Lower lobe of right lung (tissue), 2 donors: ENCODE data around the gene PLEKHA1. TPM values are rescaled to one million over a fixed set of nuclear protein-coding genes. Genes with fewer than 3 reads are reported as not detected.

Experiments
- ATAC-seq, 2 donors: fragments of 200-7000 bp; cut with Tn5 transposase; one replicate each; pipeline ENCODE4 v1.9.1; 2020 to 2022; ENCODE audit warnings: mild to moderate bottlenecking in 2 of 2, moderate library complexity in 2 of 2
- DNase-seq: peaks from one replicate; pipeline ENCODE4 v3.0.0-alpha.2; 2020
- H3K27ac ChIP-seq: fragments of 200-600 bp; one replicate; pipeline ENCODE4 v1.8.0; 2022
- H3K27me3 ChIP-seq: fragments of 200-600 bp; one replicate; pipeline ENCODE4 v1.8.0; 2022; ENCODE audit warnings: low read depth
- H3K36me3 ChIP-seq: fragments of 200-600 bp; one replicate; pipeline ENCODE4 v1.8.0; 2022; ENCODE audit warnings: mild to moderate bottlenecking
- H3K4me1 ChIP-seq: fragments of 200-600 bp; one replicate; pipeline ENCODE4 v1.8.0; 2022
- H3K4me3 ChIP-seq: fragments of 200-600 bp; one replicate; pipeline ENCODE4 v1.8.0; 2022; ENCODE audit warnings: mild to moderate bottlenecking
- H3K9me3 ChIP-seq: fragments of 200-600 bp; one replicate; pipeline ENCODE4 v1.8.0; 2022
- intact Hi-C: fragments of 100-400 bp; cut with DNase I; formaldehyde crosslinking; loops from one replicate; pipeline ENCODE4 v1.11.0; 2022
- total RNA-seq: library from RNA; stranded (reverse); fragmentation: NEBNext Ultra II Directional; extraction: Animal tissue kit (Norgen Biotek cat#: 25700); gene quantifications from one replicate; pipeline ENCODE4 v1.2.1, GENCODE V29; 2021
- TF ChIP-seq, protein P1 (sequence below): fragments of 200-600 bp; IDR thresholded peaks from one replicate; pipeline ENCODE4 v1.8.0; 2022; ENCODE audit warnings: antibody characterized with exemption, mild to moderate bottlenecking
- donor health status: DM: no; HTN: yes; CAD: no; lungs with severe emphysema.

The PLEKHA1 gene
- total RNA-seq, 1 donor from 2014 or later, result 46.1 TPM

DNA sequence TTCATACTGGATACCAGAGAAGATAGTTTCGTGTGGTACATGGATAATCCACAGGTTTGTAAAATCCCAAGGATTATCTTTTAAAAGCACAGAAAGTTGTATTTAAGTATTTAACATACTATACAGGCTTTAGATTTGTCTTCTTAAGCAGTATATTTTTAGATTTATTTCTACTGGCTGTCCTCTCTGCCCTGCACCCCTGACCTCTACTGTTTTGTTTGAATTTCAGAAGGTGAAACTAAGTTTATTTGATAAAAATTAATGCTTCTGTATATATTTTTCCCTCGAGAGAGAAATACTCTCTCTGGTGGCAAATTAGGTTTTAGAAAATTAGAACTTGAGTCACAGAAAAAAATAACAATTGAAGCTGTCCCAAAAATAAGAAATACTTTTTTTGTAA, 18.8 kb downstream of the PLEKHA1 start:
- no peak for ATAC-seq
- TF ChIP-seq, protein P1, sequence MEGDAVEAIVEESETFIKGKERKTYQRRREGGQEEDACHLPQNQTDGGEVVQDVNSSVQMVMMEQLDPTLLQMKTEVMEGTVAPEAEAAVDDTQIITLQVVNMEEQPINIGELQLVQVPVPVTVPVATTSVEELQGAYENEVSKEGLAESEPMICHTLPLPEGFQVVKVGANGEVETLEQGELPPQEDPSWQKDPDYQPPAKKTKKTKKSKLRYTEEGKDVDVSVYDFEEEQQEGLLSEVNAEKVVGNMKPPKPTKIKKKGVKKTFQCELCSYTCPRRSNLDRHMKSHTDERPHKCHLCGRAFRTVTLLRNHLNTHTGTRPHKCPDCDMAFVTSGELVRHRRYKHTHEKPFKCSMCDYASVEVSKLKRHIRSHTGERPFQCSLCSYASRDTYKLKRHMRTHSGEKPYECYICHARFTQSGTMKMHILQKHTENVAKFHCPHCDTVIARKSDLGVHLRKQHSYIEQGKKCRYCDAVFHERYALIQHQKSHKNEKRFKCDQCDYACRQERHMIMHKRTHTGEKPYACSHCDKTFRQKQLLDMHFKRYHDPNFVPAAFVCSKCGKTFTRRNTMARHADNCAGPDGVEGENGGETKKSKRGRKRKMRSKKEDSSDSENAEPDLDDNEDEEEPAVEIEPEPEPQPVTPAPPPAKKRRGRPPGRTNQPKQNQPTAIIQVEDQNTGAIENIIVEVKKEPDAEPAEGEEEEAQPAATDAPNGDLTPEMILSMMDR, result no peak
- no peaks in the 10 kb centered on the region for H3K4me1 ChIP-seq
- H3K27ac ChIP-seq, result no peak overlapping the region
- intact Hi-C loops, result no loop called here
- DNase-seq, result no peak
- H3K27me3 ChIP-seq, result no peaks in the 10 kb centered on the region
- no peaks in the 10 kb centered on the region for H3K9me3 ChIP-seq
- H3K36me3 ChIP-seq, result peaks cover 41% of the 10 kb centered on the region
- no peak overlapping the region for H3K4me3 ChIP-seq

DNA sequence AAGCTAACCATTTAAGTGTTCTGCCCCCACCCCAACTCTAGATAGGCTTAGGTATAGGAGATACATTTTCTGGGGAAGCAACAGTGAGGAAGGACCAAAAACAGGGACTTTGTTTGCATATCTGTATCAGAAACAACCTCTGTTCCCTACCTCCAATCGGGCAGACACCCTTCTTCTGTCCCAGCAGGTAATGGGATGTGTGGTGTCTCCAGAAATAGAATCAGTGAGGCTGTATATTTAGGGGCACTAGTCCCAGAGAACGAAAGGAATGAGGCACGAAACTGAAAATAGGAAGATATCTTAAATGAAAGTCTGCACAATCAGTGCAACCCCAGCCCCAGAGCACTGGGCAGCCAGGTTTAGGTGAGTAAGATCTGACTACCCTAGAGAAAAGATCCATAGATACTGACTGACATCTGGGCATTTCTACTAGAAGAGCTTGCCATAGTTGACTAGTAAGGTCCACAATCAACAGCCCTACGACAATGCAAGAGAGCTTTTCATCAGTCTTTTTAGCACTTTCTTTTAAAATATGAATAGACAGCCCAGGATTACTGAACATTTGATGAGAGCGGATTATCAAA, 28.1 kb downstream of the PLEKHA1 start:
- no peaks in the 10 kb centered on the region for H3K27me3 ChIP-seq
- intact Hi-C loops, result no loop called here
- no peaks in the 10 kb centered on the region for H3K9me3 ChIP-seq
- no peak for ATAC-seq
- H3K4me1 ChIP-seq, result no peaks in the 10 kb centered on the region
- TF ChIP-seq, protein P1, result no peak
- no peak overlapping the region for H3K4me3 ChIP-seq
- no peak for DNase-seq
- H3K27ac ChIP-seq, result no peak overlapping the region
- peaks cover 43% of the 10 kb centered on the region for H3K36me3 ChIP-seq

DNA sequence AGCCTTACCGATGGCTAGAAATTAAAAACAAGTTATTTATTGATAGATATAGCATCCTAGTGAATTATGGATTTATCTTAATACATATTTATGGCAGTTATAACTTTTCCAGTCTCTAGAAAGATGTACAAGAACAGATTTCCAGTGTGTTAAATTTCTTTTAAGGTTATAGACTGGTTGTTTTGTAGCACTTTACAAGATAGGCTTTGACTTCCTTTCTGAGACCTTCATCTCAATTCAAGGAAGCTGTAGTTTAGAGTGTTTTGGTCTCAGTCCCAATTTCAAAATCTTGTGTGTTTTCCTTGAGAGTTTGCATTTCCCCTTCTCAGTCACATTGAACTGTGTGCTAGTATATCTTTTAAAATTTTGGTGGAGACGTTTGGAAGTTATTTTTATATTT, 30.1 kb downstream of the PLEKHA1 start:
- Histone ChIP-seq H3K4me3 (no peak overlapping the region), H3K4me1 (no peaks in the 10 kb centered on the region), H3K27me3 (no peaks in the 10 kb centered on the region), H3K27ac (no peak overlapping the region), H3K36me3 (peaks cover 38% of the 10 kb centered on the region), H3K9me3 (no peaks in the 10 kb centered on the region)
- DNase-seq, result no peak
- ATAC-seq, result no peak
- TF ChIP-seq, protein P1, result no peak
- intact Hi-C loops, result no loop called here

DNA sequence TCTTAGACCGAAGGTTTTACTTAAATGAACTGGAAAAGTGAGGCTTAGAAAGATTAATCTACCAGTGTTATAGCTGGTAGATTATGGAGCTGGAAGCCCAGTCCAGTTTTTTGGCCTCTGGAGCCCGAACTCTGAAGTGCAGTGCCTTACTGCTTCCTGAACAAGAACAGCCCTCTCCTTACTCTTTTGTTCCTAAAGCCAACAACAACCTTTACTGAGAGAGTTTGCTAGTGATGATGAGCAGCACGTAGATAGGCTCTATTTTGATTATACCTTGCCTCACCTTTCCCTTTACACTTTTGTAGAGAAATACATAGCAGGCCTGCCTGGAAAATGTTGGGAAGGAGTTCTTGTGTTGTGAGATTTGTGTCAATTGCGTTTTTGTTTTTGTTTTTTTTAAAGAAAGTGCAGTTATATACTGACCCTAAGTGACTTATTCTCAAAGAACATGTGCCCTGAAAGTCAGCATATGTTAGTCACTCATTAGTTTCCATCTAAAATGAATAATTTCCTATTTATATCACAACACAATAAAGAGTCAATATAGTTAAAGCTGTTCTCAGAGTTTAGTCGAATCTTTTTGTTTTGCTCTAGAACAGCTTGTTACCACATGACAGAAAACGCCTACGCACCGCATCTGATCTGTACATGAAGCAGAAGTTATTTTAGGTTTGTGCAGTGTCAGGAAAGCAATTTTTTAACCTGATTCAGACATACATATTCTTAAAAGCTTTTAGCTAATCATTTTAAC, 33.0 kb downstream of the PLEKHA1 start:
- H3K27ac ChIP-seq, result no peak overlapping the region
- peaks cover 29% of the 10 kb centered on the region for H3K36me3 ChIP-seq
- no peak for DNase-seq

DNA sequence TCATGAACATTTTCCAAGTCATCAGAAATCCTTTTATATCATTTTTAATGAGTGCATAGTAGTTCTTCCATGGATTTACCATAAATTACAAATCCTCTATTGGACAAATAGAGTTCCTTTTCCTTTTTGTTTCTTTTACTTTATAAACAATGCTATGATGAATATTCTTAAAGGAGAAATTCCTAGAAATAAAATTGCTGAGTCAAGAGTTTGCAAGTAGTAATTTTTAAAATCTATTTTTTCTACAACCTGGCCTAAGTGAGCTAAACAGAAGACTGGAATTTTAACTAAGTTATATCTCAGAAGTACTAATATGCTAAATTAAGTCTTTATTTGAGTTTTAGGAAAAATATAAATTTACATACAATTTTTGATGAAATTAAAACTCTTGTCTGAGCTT, 38.8 kb downstream of the PLEKHA1 start:
- TF ChIP-seq, protein P1, result no peak

More for the DNA sequence above, 33.0 kb downstream of the PLEKHA1 start:
- ATAC-seq, result no peak
- H3K9me3 ChIP-seq, result no peaks in the 10 kb centered on the region
- no peaks in the 10 kb centered on the region for H3K4me1 ChIP-seq
- no peaks in the 10 kb centered on the region for H3K27me3 ChIP-seq
- no peak overlapping the region for H3K4me3 ChIP-seq
- intact Hi-C loops, result no loop called here
- TF ChIP-seq, protein P1, result no peak

More for the DNA sequence above, 38.8 kb downstream of the PLEKHA1 start:
- no peaks in the 10 kb centered on the region for H3K27me3 ChIP-seq
- peaks cover 9% of the 10 kb centered on the region for H3K4me1 ChIP-seq
- ATAC-seq (no peak), DNase-seq (no peak)
- peaks cover 55% of the 10 kb centered on the region for H3K36me3 ChIP-seq
- H3K4me3 ChIP-seq, result no peak overlapping the region
- intact Hi-C loops, result no loop called here
- H3K27ac ChIP-seq, result no peak overlapping the region
- no peaks in the 10 kb centered on the region for H3K9me3 ChIP-seq
